ENCODE results near the gene KAZN.

The KAZN gene

GRCh38 chr1:14901371-14901954 lies 303.0 kb downstream of the KAZN start:
- H4K20me1 ChIP-seq (ENCODE audit: insufficient read depth, low read length, poor library complexity, severe bottlenecking) = no peaks in the 10 kb centered on the region
- H3K4me2 ChIP-seq (ENCODE audit: low read depth, low read length, poor library complexity, severe bottlenecking) = no peak overlapping the region
- H3F3A ChIP-seq (ENCODE audit: low read depth) = no peaks in the 10 kb centered on the region
- no peaks in the 10 kb centered on the region for H3K79me2 ChIP-seq (ENCODE audit: insufficient read depth, low read length)
- no peaks in the 10 kb centered on the region for H3K27me3 ChIP-seq (ENCODE audit: insufficient read depth, low read length, poor library complexity, severe bottlenecking)
- H3K4me1 ChIP-seq (ENCODE audit: insufficient read depth, low read length, poor library complexity, severe bottlenecking) = no peaks in the 10 kb centered on the region
- no peak overlapping the region for H3K4me3 ChIP-seq (ENCODE audit: low read length, poor library complexity, severe bottlenecking)
- TF ChIP-seq EZH2phosphoT487 (IDR thresholded peaks at IDR 0.05; ENCODE audit: borderline replicate concordance) = no peak
- no peak for TF ChIP-seq CTCF (conservative IDR thresholded peaks at IDR 0.05; ENCODE audit: low read length)
- H3K36me3 ChIP-seq (ENCODE audit: insufficient read depth, low read length) = no peaks in the 10 kb centered on the region
- H3K9me3 ChIP-seq (ENCODE audit: insufficient read depth, low read depth, low read length) = no peaks in the 10 kb centered on the region
- no peak overlapping the region for H3K9ac ChIP-seq (ENCODE audit: low read depth, low read length, poor library complexity, severe bottlenecking)
- H3K9me2 ChIP-seq (replicated peaks; ENCODE audit: low read depth, low read length) = no peaks in the 10 kb centered on the region
- no peak overlapping the region for H2AFZ ChIP-seq (ENCODE audit: low read length)

- H3K36me3 ChIP-seq (ENCODE audit: insufficient read depth, low read length) = no peaks in the 10 kb centered on the region
- H3K4me1 ChIP-seq (ENCODE audit: insufficient read depth, low read length, poor library complexity, severe bottlenecking) = no peaks in the 10 kb centered on the region
- H3K27me3 ChIP-seq (ENCODE audit: insufficient read depth, low read length, poor library complexity, severe bottlenecking) = no peaks in the 10 kb centered on the region
- no peaks in the 10 kb centered on the region for H3K9me3 ChIP-seq (ENCODE audit: insufficient read depth, low read depth, low read length)
- H3K9me2 ChIP-seq (replicated peaks; ENCODE audit: low read depth, low read length) = no peaks in the 10 kb centered on the region
- no peaks in the 10 kb centered on the region for H4K20me1 ChIP-seq (ENCODE audit: insufficient read depth, low read length, poor library complexity, severe bottlenecking)
- H3K9ac ChIP-seq (ENCODE audit: low read depth, low read length, poor library complexity, severe bottlenecking) = no peak overlapping the region
- no peak overlapping the region for H2AFZ ChIP-seq (ENCODE audit: low read length)
- no peaks in the 10 kb centered on the region for H3K79me2 ChIP-seq (ENCODE audit: insufficient read depth, low read length)
- no peak overlapping the region for H3K4me2 ChIP-seq (ENCODE audit: low read depth, low read length, poor library complexity, severe bottlenecking)
- TF ChIP-seq EZH2phosphoT487 (IDR thresholded peaks at IDR 0.05; ENCODE audit: borderline replicate concordance) (no peak), CTCF (conservative IDR thresholded peaks at IDR 0.05; ENCODE audit: low read length) (no peak)
- no peaks in the 10 kb centered on the region for H3F3A ChIP-seq (ENCODE audit: low read depth)
- H3K4me3 ChIP-seq (ENCODE audit: low read length, poor library complexity, severe bottlenecking) = no peak overlapping the region
Observed at GRCh38 chr1:14903922-14904321, 305.4 kb downstream of the KAZN start.

- H3K27me3 ChIP-seq (ENCODE audit: insufficient read depth, low read length, poor library complexity, severe bottlenecking) = no peaks in the 10 kb centered on the region
- H2AFZ ChIP-seq (ENCODE audit: low read length) = no peak overlapping the region
- H3K9me3 ChIP-seq (ENCODE audit: insufficient read depth, low read depth, low read length) = no peaks in the 10 kb centered on the region
- H3K4me2 ChIP-seq (ENCODE audit: low read depth, low read length, poor library complexity, severe bottlenecking) = no peak overlapping the region
- H3F3A ChIP-seq (ENCODE audit: low read depth) = no peaks in the 10 kb centered on the region
- H3K9me2 ChIP-seq (replicated peaks; ENCODE audit: low read depth, low read length) = no peaks in the 10 kb centered on the region
- no peaks in the 10 kb centered on the region for H3K79me2 ChIP-seq (ENCODE audit: insufficient read depth, low read length)
- H3K9ac ChIP-seq (ENCODE audit: low read depth, low read length, poor library complexity, severe bottlenecking) = no peak overlapping the region
- no peak for TF ChIP-seq EZH2phosphoT487 (IDR thresholded peaks at IDR 0.05; ENCODE audit: borderline replicate concordance)
- TF ChIP-seq CTCF (conservative IDR thresholded peaks at IDR 0.05; ENCODE audit: low read length) = no peak
- no peaks in the 10 kb centered on the region for H3K4me1 ChIP-seq (ENCODE audit: insufficient read depth, low read length, poor library complexity, severe bottlenecking)
- H3K36me3 ChIP-seq (ENCODE audit: insufficient read depth, low read length) = no peaks in the 10 kb centered on the region
- H4K20me1 ChIP-seq (ENCODE audit: insufficient read depth, low read length, poor library complexity, severe bottlenecking) = no peaks in the 10 kb centered on the region
- no peak overlapping the region for H3K4me3 ChIP-seq (ENCODE audit: low read length, poor library complexity, severe bottlenecking)
Observed at GRCh38 chr1:14906665-14907064, 308.2 kb downstream of the KAZN start.
